ENCODE data around the gene GDF10.

Gene GDF10

GRCh38 chr10:47357131-47357582, 57.2 kb downstream of the GDF10 start:
- no peak for DNase-seq

- no peak for DNase-seq
These were observed 57.9 kb downstream of the GDF10 start for GRCh38 chr10:47357911-47358310.

GRCh38 chr10:47358457-47358856, 58.5 kb downstream of the GDF10 start:
- DNase-seq, result no peak

- DNase-seq, result no peak
These were observed 59.1 kb downstream of the GDF10 start for GRCh38 chr10:47359101-47359500.

- DNase-seq, result no peak
These were observed 59.8 kb downstream of the GDF10 start for GRCh38 chr10:47359626-47360418.

GRCh38 chr10:47360419-47361040, 60.5 kb downstream of the GDF10 start:
- no peak for DNase-seq

GRCh38 chr10:47361293-47361692, 61.3 kb downstream of the GDF10 start:
- no peak for DNase-seq

GRCh38 chr10:47362199-47362598, 62.2 kb downstream of the GDF10 start:
- DNase-seq, result no peak
